Measurements from ENCODE around the gene PIK3AP1.
"Not testable (repeated sequence)": the region's sequence is repeated elsewhere in the genome, so short reads cannot be mapped to it uniquely, and the experiment has no call there.

Gene PIK3AP1

GRCh38 chr10:96695975-96696634 is 24.2 kb downstream of the PIK3AP1 start:
- no peak for DNase-seq

GRCh38 chr10:96695366-96695765 is 24.9 kb downstream of the PIK3AP1 start:
- DNase-seq: peak; percentile 43

- no peak for DNase-seq
These were observed 26.9 kb downstream of the PIK3AP1 start for GRCh38 chr10:96693431-96693830.

- DNase-seq: no peak
These were observed 27.9 kb downstream of the PIK3AP1 start for GRCh38 chr10:96692427-96692826.

GRCh38 chr10:96691761-96692160 is 28.6 kb downstream of the PIK3AP1 start:
- no peak for DNase-seq

GRCh38 chr10:96690755-96691730 is 29.3 kb downstream of the PIK3AP1 start:
- no peak for DNase-seq

GRCh38 chr10:96688789-96689188 is 31.5 kb downstream of the PIK3AP1 start:
- DNase-seq: no peak

- DNase-seq: no peak
These were observed 32.8 kb downstream of the PIK3AP1 start for GRCh38 chr10:96687317-96688012.

- DNase-seq: no peak
These were observed 33.8 kb downstream of the PIK3AP1 start for GRCh38 chr10:96686514-96686913.

GRCh38 chr10:96685306-96685705 is 35.0 kb downstream of the PIK3AP1 start:
- DNase-seq: no peak

GRCh38 chr10:96684826-96685225 is 35.5 kb downstream of the PIK3AP1 start:
- DNase-seq: no peak

- no peak for DNase-seq
These were observed 36.6 kb downstream of the PIK3AP1 start for GRCh38 chr10:96683710-96684109.

- DNase-seq: no peak
These were observed 37.2 kb downstream of the PIK3AP1 start for GRCh38 chr10:96683065-96683464.

- no peak for DNase-seq
These were observed 38.8 kb downstream of the PIK3AP1 start for GRCh38 chr10:96681524-96681923.

- DNase-seq: not testable (repeated sequence)
These were observed 39.9 kb downstream of the PIK3AP1 start for GRCh38 chr10:96680463-96680862.

- no peak for DNase-seq
These were observed 41.6 kb downstream of the PIK3AP1 start for GRCh38 chr10:96678725-96679124.

GRCh38 chr10:96676272-96677112 is 43.8 kb downstream of the PIK3AP1 start:
- no peak for DNase-seq

GRCh38 chr10:96675846-96676245 is 44.5 kb downstream of the PIK3AP1 start:
- DNase-seq: no peak

GRCh38 chr10:96673318-96674099 is 46.8 kb downstream of the PIK3AP1 start:
- peak; percentile 25 for DNase-seq

GRCh38 chr10:96672481-96673175 is 47.7 kb downstream of the PIK3AP1 start:
- no peak for DNase-seq
